K562 (cell line): ENCODE results near the gene LYSMD1. TPM values are rescaled to one million over a fixed set of nuclear protein-coding genes. Genes with fewer than 3 reads are reported as not detected.

Experiments
- ATAC-seq: fragments of 200-7000 bp; cut with Tn5 transposase; 3 replicates; pipeline ENCODE4 v1.9.1; 2020; ENCODE audit warnings: moderate library complexity
- BruUV-seq: library from RNA; stranded (reverse); fragments of 400-500 nt; replicated peaks from 2 replicates; lab custom pipeline; 2021; lab: Mats Ljungman, UMichigan
- CTCF ChIA-PET: fragments of 300-600 bp; formaldehyde crosslinking; extraction: SDS; loops from one replicate; lab custom pipeline; 2021; ENCODE audit warnings: low intra/inter-chr PET ratio; lab: Yijun Ruan, JAX
- POLR2A ChIA-PET: fragments of 300-600, 350-650 bp; sonication (Branson Sonifier 250); formaldehyde crosslinking; extraction: SDS; loops from one replicate; lab custom pipeline; 2021; ENCODE audit warnings: antibody characterized with exemption, inconsistent platforms; lab: Yijun Ruan, JAX
- DNase-seq, 4 experiments: peaks; one replicate each; pipeline versions ENCODE4 v3.0.0 to v3.0.0-alpha.2; 2011 to 2018; ENCODE audit warnings: low spot score in 3 of 4, mixed read lengths in 3 of 4; ENCODE audit errors: extremely low read depth in 1 of 4
- FAIRE-seq: peaks from 2 replicates; lab custom pipeline; 2011; peaks lifted over from hg19 to GRCh38; lab: Jason Lieb, UNC
- H2AFZ ChIP-seq: 2 replicates; pipeline ENCODE4 v1.6.0; 2011; ENCODE audit warnings: low read depth, low read length, control low read depth, inconsistent platforms
- H3K27ac ChIP-seq: fragments of 200-600 bp; 3 replicates; pipeline ENCODE4 v1.8.0; 2011; ENCODE audit warnings: low read depth, mild to moderate bottlenecking, control low read depth, inconsistent platforms, low read length, moderate library complexity, mixed read lengths; ENCODE audit errors: extremely low read depth
- H3K27me3 ChIP-seq, 2 experiments: fragments of 300-600 bp in 1 of 2; 2 replicates in 1 of 2; 3 replicates in 1 of 2; pipeline versions ENCODE4 v1.6.0 to v1.8.0; 2011; ENCODE audit warnings: inconsistent platforms in 2 of 2, low read length in 2 of 2, mild to moderate bottlenecking in 1 of 2, mixed read lengths in 1 of 2, moderate library complexity in 1 of 2; ENCODE audit not compliant: control insufficient read depth in 2 of 2, insufficient read depth in 2 of 2
- H3K36me3 ChIP-seq: fragments of 300-600 bp; 3 replicates; pipeline ENCODE4 v1.8.0; 2011; ENCODE audit warnings: mild to moderate bottlenecking, low read length, inconsistent platforms; ENCODE audit not compliant: control insufficient read depth, insufficient read depth
- H3K4me1 ChIP-seq, 2 experiments: fragments of 200-600 bp in 1 of 2; replicated peaks in 1 of 2; 2 replicates in 1 of 2; 3 replicates in 1 of 2; pipeline versions ENCODE4 v1.5.1 to v1.8.0; 2011; ENCODE audit warnings: inconsistent platforms in 2 of 2, low read length in 2 of 2, mild to moderate bottlenecking in 1 of 2, mixed read lengths in 1 of 2, moderate library complexity in 1 of 2; ENCODE audit not compliant: control insufficient read depth in 2 of 2, insufficient read depth in 2 of 2
- H3K4me2 ChIP-seq: 2 replicates; pipeline ENCODE4 v1.6.1; 2011; ENCODE audit warnings: low read length, control low read depth, inconsistent platforms, mixed read lengths; ENCODE audit not compliant: insufficient read depth
- H3K4me3 ChIP-seq: fragments of 200-600 bp; sonication (generic), shearing (Covaris generic); 2 replicates; pipeline ENCODE4 v1.5.1; 2016; ENCODE audit warnings: control low read depth, inconsistent platforms
- H3K79me2 ChIP-seq: fragments of 200-600 bp; 3 replicates; pipeline ENCODE4 v1.8.0; 2011; ENCODE audit warnings: low read length, inconsistent platforms; ENCODE audit not compliant: control insufficient read depth, insufficient read depth
- H3K9ac ChIP-seq, 2 experiments: 2 replicates each; pipeline versions ENCODE4 v1.6.0 to v1.6.1; 2011; ENCODE audit warnings: low read depth in 2 of 2, low read length in 2 of 2, control low read depth in 1 of 2, inconsistent platforms in 1 of 2, mild to moderate bottlenecking in 1 of 2, mixed read lengths in 1 of 2; ENCODE audit not compliant: insufficient read depth in 1 of 2
- H3K9me1 ChIP-seq: one replicate; pipeline ENCODE4 v1.6.0; 2011; ENCODE audit warnings: inconsistent platforms, mild to moderate bottlenecking, low read length, moderate library complexity; ENCODE audit not compliant: control insufficient read depth, insufficient read depth
- H3K9me3 ChIP-seq: replicated peaks from 2 replicates; pipeline ENCODE4 v1.5.1; 2011; ENCODE audit warnings: low read depth, low read length, inconsistent platforms; ENCODE audit not compliant: control insufficient read depth, insufficient read depth
- H4K20me1 ChIP-seq: replicated peaks from 2 replicates; pipeline ENCODE4 v1.6.1; 2011; ENCODE audit warnings: low read length, inconsistent platforms, mixed read lengths; ENCODE audit not compliant: control insufficient read depth, insufficient read depth
- MCM5 ChIP-seq: fragments of 450-650 bp; IDR thresholded peaks from 2 replicates; pipeline ENCODE4 v1.6.1; 2016; ENCODE audit warnings: low read depth
- NCOA1 ChIP-seq: fragments of 450-650 bp; IDR thresholded peaks from 2 replicates; pipeline ENCODE4 v1.6.1; 2016; ENCODE audit warnings: low read depth
- XRCC3 ChIP-seq: fragments of 450-650 bp; IDR thresholded peaks from 2 replicates; pipeline ENCODE4 v1.6.1; 2017; ENCODE audit warnings: mild to moderate bottlenecking, moderate library complexity
- ZMIZ1 ChIP-seq, 2 experiments: fragments of 150-350 bp in 1 of 2; IDR thresholded peaks; 2 replicates each; pipeline ENCODE4 v1.6.1; 2012 to 2016; ENCODE audit warnings: low read depth in 2 of 2, low read length in 2 of 2, mild to moderate bottlenecking in 1 of 2, moderate library complexity in 1 of 2
- WGBS: fragments of 100-300 bp; shearing (Covaris generic); methylation state at CpG from one replicate; pipeline ENCODE4 v1.1.6; 2016; ENCODE audit warnings: low coverage, mixed read lengths; ENCODE audit not compliant: insufficient coverage; ENCODE audit errors: missing lambda C conversion rate; 5-methylcytosine and 5-hydroxymethylcytosine counted together
- in situ Hi-C: fragments of 300-500 bp; cut with MboI; formaldehyde crosslinking; loops from 4 replicates; pipeline ENCODE4 v1.15.0; 2018; ENCODE audit warnings: inconsistent platforms, mixed read lengths
- intact Hi-C: fragments of 100-400 bp; cut with micrococcal nuclease; formaldehyde crosslinking; loops from 2 replicates; pipeline ENCODE4 v1.14.2; 2022
- polyA plus RNA-seq, 8 experiments: library from polyadenylated mRNA; depleted of rRNA in 4 of 8; stranded (reverse) in 5 of 8; unstranded in 3 of 8; fragments of >200 nt; fragmentation: Nextera tagmentation in 2 of 8; fragmentation: Illumina TruSeq in 1 of 8; extraction: Ambion mirVana in 2 of 8; extraction: Trizol in 1 of 8; gene quantifications; 2 replicates each; pipeline versions ENCODE4 v1.2.1 to v1.2.3, GENCODE V29; 2011 to 2014; ENCODE audit warnings: inconsistent platforms in 1 of 8, missing spikeins in 1 of 8
- total RNA-seq, 7 experiments: library from RNA; depleted of rRNA in 6 of 7; stranded (reverse); fragments of >200 nt in 6 of 7; fragmentation: Illumina TruSeq in 2 of 7; extraction: Trizol in 2 of 7; gene quantifications; 2 replicates each; pipeline versions ENCODE4 v1.2.1 to v1.2.3, GENCODE V29; 2011 to 2021; ENCODE audit warnings: low replicate concordance in 1 of 7
- TF ChIP-seq, protein P1 (sequence below): sonication (generic); formaldehyde crosslinking; IDR thresholded peaks from 2 replicates; pipeline ENCODE4 v1.8.0; 2022; ENCODE audit warnings: mild to moderate bottlenecking, missing genetic modification reagents
- TF ChIP-seq, protein P2 (sequence below): fragments of 450-650 bp; IDR thresholded peaks from 2 replicates; pipeline ENCODE4 v1.6.1; 2016; ENCODE audit warnings: low read depth

The LYSMD1 gene
- total and polyA plus RNA-seq, 9 of the 15 experiments (the other 6 are each of a cell fraction or from before 2014, with no cell fraction given) = 2.2 to 9.4 (median 6.0) TPM

- no peak overlapping the region for H3K9ac ChIP-seq
- FAIRE-seq = no peak
- H4K20me1 ChIP-seq = no peaks in the 10 kb centered on the region
- ChIA-PET POLR2A (interaction anchor here (0.6 kb wide), 1 partner anchor 312 kb away, joined by 3 read pairs; no protein-coding TSS in a partner anchor), CTCF (no interaction called here)
- H3K27ac ChIP-seq = no peak overlapping the region
- in situ Hi-C loops (no loop called here), intact Hi-C loops (loop anchor here (5.0 to 10.0 kb wide), 2 partner anchors 191 to 543 kb away; no protein-coding TSS in a partner anchor)
- no peak overlapping the region for H3K4me3 ChIP-seq
- H3K36me3 ChIP-seq = no peaks in the 10 kb centered on the region
- WGBS = 42% methylated on average over 1 of the region's 1 CpG
- no peak for DNase-seq
- H3K4me1 ChIP-seq = peaks cover 10 to 19% of the 10 kb centered on the region in 2 experiments; a peak in 4 of 5 replicates
- BruUV-seq = no TSS peak
- peak overlapping the region; percentile 56; the same call in 1 of the 2 replicates for H2AFZ ChIP-seq
- H3K79me2 ChIP-seq = peaks cover 15% of the 10 kb centered on the region
- no peaks in the 10 kb centered on the region for H3K9me1 ChIP-seq
- H3K9me3 ChIP-seq = no peaks in the 10 kb centered on the region
- no peak overlapping the region for H3K4me2 ChIP-seq
- H3K27me3 ChIP-seq = no peaks in the 10 kb centered on the region
- ATAC-seq = no peak
- TF ChIP-seq, protein P1, sequence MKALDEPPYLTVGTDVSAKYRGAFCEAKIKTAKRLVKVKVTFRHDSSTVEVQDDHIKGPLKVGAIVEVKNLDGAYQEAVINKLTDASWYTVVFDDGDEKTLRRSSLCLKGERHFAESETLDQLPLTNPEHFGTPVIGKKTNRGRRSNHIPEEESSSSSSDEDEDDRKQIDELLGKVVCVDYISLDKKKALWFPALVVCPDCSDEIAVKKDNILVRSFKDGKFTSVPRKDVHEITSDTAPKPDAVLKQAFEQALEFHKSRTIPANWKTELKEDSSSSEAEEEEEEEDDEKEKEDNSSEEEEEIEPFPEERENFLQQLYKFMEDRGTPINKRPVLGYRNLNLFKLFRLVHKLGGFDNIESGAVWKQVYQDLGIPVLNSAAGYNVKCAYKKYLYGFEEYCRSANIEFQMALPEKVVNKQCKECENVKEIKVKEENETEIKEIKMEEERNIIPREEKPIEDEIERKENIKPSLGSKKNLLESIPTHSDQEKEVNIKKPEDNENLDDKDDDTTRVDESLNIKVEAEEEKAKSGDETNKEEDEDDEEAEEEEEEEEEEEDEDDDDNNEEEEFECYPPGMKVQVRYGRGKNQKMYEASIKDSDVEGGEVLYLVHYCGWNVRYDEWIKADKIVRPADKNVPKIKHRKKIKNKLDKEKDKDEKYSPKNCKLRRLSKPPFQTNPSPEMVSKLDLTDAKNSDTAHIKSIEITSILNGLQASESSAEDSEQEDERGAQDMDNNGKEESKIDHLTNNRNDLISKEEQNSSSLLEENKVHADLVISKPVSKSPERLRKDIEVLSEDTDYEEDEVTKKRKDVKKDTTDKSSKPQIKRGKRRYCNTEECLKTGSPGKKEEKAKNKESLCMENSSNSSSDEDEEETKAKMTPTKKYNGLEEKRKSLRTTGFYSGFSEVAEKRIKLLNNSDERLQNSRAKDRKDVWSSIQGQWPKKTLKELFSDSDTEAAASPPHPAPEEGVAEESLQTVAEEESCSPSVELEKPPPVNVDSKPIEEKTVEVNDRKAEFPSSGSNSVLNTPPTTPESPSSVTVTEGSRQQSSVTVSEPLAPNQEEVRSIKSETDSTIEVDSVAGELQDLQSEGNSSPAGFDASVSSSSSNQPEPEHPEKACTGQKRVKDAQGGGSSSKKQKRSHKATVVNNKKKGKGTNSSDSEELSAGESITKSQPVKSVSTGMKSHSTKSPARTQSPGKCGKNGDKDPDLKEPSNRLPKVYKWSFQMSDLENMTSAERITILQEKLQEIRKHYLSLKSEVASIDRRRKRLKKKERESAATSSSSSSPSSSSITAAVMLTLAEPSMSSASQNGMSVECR (CRISPR knock-in tag) = no peak
- TF ChIP-seq ZMIZ1 (IDR thresholded peaks at IDR 0.05; ENCODE audit: low read depth in 2 of 2, low read length in 2 of 2) = no peak
- no peak for TF ChIP-seq MCM5
- no peak for TF ChIP-seq NCOA1
- TF ChIP-seq, protein P2, sequence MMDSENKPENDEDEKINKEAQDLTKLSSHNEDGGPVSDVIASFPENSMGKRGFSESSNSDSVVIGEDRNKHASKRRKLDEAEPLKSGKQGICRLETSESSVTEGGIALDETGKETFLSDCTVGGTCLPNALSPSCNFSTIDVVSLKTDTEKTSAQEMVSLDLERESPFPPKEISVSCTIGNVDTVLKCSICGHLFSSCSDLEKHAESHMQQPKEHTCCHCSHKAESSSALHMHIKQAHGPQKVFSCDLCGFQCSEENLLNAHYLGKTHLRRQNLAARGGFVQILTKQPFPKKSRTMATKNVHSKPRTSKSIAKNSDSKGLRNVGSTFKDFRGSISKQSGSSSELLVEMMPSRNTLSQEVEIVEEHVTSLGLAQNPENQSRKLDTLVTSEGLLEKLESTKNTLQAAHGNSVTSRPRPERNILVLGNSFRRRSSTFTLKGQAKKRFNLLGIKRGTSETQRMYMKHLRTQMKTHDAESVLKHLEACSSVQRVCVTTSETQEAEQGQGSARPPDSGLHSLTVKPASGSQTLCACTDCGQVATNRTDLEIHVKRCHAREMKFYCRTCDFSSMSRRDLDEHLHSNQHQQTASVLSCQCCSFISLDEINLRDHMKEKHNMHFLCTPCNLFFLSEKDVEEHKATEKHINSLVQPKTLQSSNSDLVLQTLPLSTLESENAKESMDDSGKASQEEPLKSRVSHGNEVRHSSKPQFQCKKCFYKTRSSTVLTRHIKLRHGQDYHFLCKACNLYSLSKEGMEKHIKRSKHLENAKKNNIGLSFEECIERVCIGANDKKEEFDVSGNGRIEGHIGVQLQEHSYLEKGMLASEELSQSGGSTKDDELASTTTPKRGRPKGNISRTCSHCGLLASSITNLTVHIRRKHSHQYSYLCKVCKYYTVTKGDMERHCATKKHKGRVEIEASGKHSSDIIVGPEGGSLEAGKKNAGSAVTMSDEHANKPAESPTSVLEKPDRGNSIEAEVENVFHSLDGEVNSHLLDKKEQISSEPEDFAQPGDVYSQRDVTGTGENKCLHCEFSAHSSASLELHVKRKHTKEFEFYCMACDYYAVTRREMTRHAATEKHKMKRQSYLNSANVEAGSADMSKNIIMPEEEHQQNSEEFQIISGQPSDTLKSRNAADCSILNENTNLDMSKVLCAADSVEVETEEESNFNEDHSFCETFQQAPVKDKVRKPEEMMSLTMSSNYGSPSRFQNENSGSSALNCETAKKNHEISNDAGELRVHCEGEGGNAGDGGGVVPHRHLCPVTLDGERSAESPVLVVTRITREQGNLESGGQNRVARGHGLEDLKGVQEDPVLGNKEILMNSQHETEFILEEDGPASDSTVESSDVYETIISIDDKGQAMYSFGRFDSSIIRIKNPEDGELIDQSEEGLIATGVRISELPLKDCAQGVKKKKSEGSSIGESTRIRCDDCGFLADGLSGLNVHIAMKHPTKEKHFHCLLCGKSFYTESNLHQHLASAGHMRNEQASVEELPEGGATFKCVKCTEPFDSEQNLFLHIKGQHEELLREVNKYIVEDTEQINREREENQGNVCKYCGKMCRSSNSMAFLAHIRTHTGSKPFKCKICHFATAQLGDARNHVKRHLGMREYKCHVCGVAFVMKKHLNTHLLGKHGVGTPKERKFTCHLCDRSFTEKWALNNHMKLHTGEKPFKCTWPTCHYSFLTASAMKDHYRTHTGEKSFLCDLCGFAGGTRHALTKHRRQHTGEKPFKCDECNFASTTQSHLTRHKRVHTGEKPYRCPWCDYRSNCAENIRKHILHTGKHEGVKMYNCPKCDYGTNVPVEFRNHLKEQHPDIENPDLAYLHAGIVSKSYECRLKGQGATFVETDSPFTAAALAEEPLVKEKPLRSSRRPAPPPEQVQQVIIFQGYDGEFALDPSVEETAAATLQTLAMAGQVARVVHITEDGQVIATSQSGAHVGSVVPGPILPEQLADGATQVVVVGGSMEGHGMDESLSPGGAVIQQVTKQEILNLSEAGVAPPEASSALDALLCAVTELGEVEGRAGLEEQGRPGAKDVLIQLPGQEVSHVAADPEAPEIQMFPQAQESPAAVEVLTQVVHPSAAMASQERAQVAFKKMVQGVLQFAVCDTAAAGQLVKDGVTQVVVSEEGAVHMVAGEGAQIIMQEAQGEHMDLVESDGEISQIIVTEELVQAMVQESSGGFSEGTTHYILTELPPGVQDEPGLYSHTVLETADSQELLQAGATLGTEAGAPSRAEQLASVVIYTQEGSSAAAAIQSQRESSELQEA = no peak
- TF ChIP-seq XRCC3 = no peak
These were observed 28.2 kb upstream of the LYSMD1 start for GRCh38 chr1:151193856-151194255.
